Adipocyte (in vitro differentiated cells): ENCODE measurements around the gene ZNF180.

Source experiments
- DNase-seq: peaks from one replicate; pipeline ENCODE4 v3.0.0-alpha.2; 2015; ENCODE audit warnings: low read depth
- H3K27me3 ChIP-seq: replicated peaks from 2 replicates; pipeline ENCODE4 v1.7.0; 2013; ENCODE audit warnings: mild to moderate bottlenecking, low read length, moderate library complexity; ENCODE audit not compliant: control insufficient read depth, insufficient read depth
- H3K36me3 ChIP-seq: 2 replicates; pipeline ENCODE4 v1.7.0; 2013; ENCODE audit warnings: low read length, mild to moderate bottlenecking, moderate library complexity; ENCODE audit not compliant: control insufficient read depth, insufficient read depth, severe bottlenecking
- H3K4me1 ChIP-seq: 2 replicates; pipeline ENCODE4 v1.7.0; 2013; ENCODE audit warnings: mild to moderate bottlenecking, low read length, moderate library complexity; ENCODE audit not compliant: control insufficient read depth, insufficient read depth
- H3K4me3 ChIP-seq: 2 replicates; pipeline ENCODE4 v1.7.0; 2013; ENCODE audit warnings: mild to moderate bottlenecking, low read length, moderate library complexity
- H3K9ac ChIP-seq: 2 replicates; pipeline ENCODE4 v1.7.0; 2013; ENCODE audit warnings: mild to moderate bottlenecking, low read length, moderate library complexity
- H3K9me3 ChIP-seq: 2 replicates; pipeline ENCODE4 v1.7.0; 2013; ENCODE audit warnings: mild to moderate bottlenecking, low read length, moderate library complexity; ENCODE audit not compliant: control insufficient read depth

ZNF180 gene

GRCh38 chr19:44430956-44431355, 69.4 kb downstream of the ZNF180 start:
- no peaks in the 10 kb centered on the region for H3K27me3 ChIP-seq
- no peak overlapping the region for H3K9ac ChIP-seq
- H3K4me3 ChIP-seq: peak overlapping the region; percentile 5
- H3K4me1 ChIP-seq: no peaks in the 10 kb centered on the region
- H3K9me3 ChIP-seq: peaks cover 68% of the 10 kb centered on the region
- H3K36me3 ChIP-seq: peaks cover 35% of the 10 kb centered on the region
- no peak for DNase-seq
